H9 (cell line): ENCODE data around the gene DPF1. TPM values are rescaled to one million over a fixed set of nuclear protein-coding genes. Genes with fewer than 3 reads are reported as not detected.

Experiments used
- DNase-seq: peaks from one replicate; pipeline ENCODE4 v3.0.0-alpha.2; 2017
- H2AFZ ChIP-seq: one replicate; pipeline ENCODE4 v1.6.1; 2013; ENCODE audit warnings: mild to moderate bottlenecking, low read length, control low read depth, moderate library complexity
- H2AK5ac ChIP-seq: 2 replicates; pipeline ENCODE4 v1.6.1; 2013; ENCODE audit warnings: low read length, control low read depth, mixed read lengths; ENCODE audit not compliant: insufficient read length
- H2BK120ac ChIP-seq: one replicate; pipeline ENCODE4 v1.6.1; 2013; ENCODE audit warnings: low read depth, mild to moderate bottlenecking, low read length, control low read depth, inconsistent platforms; ENCODE audit not compliant: poor library complexity, severe bottlenecking
- H2BK12ac ChIP-seq: 2 replicates; pipeline ENCODE4 v1.6.1; 2013; ENCODE audit warnings: low read length, control low read depth, mixed read lengths, low read depth; ENCODE audit not compliant: insufficient read length
- H2BK15ac ChIP-seq: 2 replicates; pipeline ENCODE4 v1.6.1; 2013; ENCODE audit warnings: low read depth, low read length, control low read depth
- H2BK20ac ChIP-seq: one replicate; pipeline ENCODE4 v1.6.1; 2013; ENCODE audit warnings: low read depth, mild to moderate bottlenecking, low read length, control low read depth, inconsistent platforms; ENCODE audit not compliant: poor library complexity, severe bottlenecking
- H2BK5ac ChIP-seq: 2 replicates; pipeline ENCODE4 v1.6.1; 2013; ENCODE audit warnings: low read length, control low read depth, mixed read lengths; ENCODE audit not compliant: insufficient read length
- H3K14ac ChIP-seq: 2 replicates; pipeline ENCODE4 v1.6.1; 2013; ENCODE audit warnings: low read length, control low read depth; ENCODE audit not compliant: insufficient read depth
- H3K18ac ChIP-seq: 2 replicates; pipeline ENCODE4 v1.6.1; 2013; ENCODE audit warnings: low read depth, mild to moderate bottlenecking, mixed read lengths, low read length, control low read depth; ENCODE audit not compliant: insufficient read length
- H3K23ac ChIP-seq: 2 replicates; pipeline ENCODE4 v1.6.1; 2013; ENCODE audit warnings: low read length, control low read depth, mixed read lengths, low read depth; ENCODE audit not compliant: insufficient read length
- H3K23me2 ChIP-seq: 2 replicates; pipeline ENCODE4 v1.6.1; 2013; ENCODE audit warnings: low read depth, mild to moderate bottlenecking, mixed read lengths, low read length, control low read depth; ENCODE audit not compliant: insufficient read length, poor library complexity, severe bottlenecking
- H3K27ac ChIP-seq: 2 replicates; pipeline ENCODE4 v1.5.1; 2013; ENCODE audit warnings: low read length, control low read depth, mixed read lengths, low read depth; ENCODE audit not compliant: insufficient read length
- H3K27me3 ChIP-seq: 2 replicates; pipeline ENCODE4 v1.6.1; 2013; ENCODE audit warnings: low read length, control low read depth, inconsistent platforms; ENCODE audit not compliant: insufficient read depth
- H3K4ac ChIP-seq: 2 replicates; pipeline ENCODE4 v1.6.1; 2013; ENCODE audit warnings: low read depth, mild to moderate bottlenecking, control low read depth, inconsistent platforms, low read length, moderate library complexity
- H3K4me1 ChIP-seq: 2 replicates; pipeline ENCODE4 v1.6.1; 2013; ENCODE audit warnings: low read length, control low read depth, inconsistent platforms; ENCODE audit not compliant: insufficient read depth
- H3K4me2 ChIP-seq: 2 replicates; pipeline ENCODE4 v1.6.1; 2013; ENCODE audit warnings: low read length, control low read depth, mixed read lengths; ENCODE audit not compliant: insufficient read length, insufficient read depth
- H3K56ac ChIP-seq: 2 replicates; pipeline ENCODE4 v1.6.1; 2013; ENCODE audit warnings: low read depth, mild to moderate bottlenecking, mixed read lengths, low read length, control low read depth; ENCODE audit not compliant: insufficient read length
- H3K79me1 ChIP-seq: 2 replicates; pipeline ENCODE4 v1.6.1; 2013; ENCODE audit warnings: low read depth, mild to moderate bottlenecking, moderate library complexity, low read length, control low read depth, inconsistent platforms; ENCODE audit not compliant: insufficient read depth, poor library complexity, severe bottlenecking
- H3K79me2 ChIP-seq: 2 replicates; pipeline ENCODE4 v1.6.1; 2013; ENCODE audit warnings: low read length, control low read depth, inconsistent platforms; ENCODE audit not compliant: insufficient read depth
- H3K9ac ChIP-seq: 2 replicates; pipeline ENCODE4 v1.6.1; 2013; ENCODE audit warnings: low read length, control low read depth, mixed read lengths; ENCODE audit not compliant: insufficient read length; ENCODE audit errors: extremely low read depth
- H3K9me3 ChIP-seq: one replicate; pipeline ENCODE4 v1.6.1; 2013; ENCODE audit warnings: low read depth, low read length, inconsistent platforms; ENCODE audit not compliant: control insufficient read depth
- H3T11ph ChIP-seq: one replicate; pipeline ENCODE4 v1.6.1; 2013; ENCODE audit warnings: mild to moderate bottlenecking, low read length, control low read depth, inconsistent platforms
- H4K20me1 ChIP-seq: one replicate; pipeline ENCODE4 v1.6.1; 2013; ENCODE audit not compliant: control insufficient read depth, insufficient read length, insufficient read depth
- H4K5ac ChIP-seq: 2 replicates; pipeline ENCODE4 v1.6.1; 2013; ENCODE audit warnings: low read depth, mild to moderate bottlenecking, mixed read lengths, low read length, control low read depth; ENCODE audit not compliant: insufficient read length
- H4K8ac ChIP-seq: replicated peaks from 2 replicates; pipeline ENCODE4 v1.6.1; 2013; ENCODE audit warnings: low read length, control low read depth, mixed read lengths, low read depth; ENCODE audit not compliant: insufficient read length
- H4K91ac ChIP-seq: 2 replicates; pipeline ENCODE4 v1.6.1; 2013; ENCODE audit warnings: low read depth, mild to moderate bottlenecking, moderate library complexity, mixed read lengths, low read length, control low read depth; ENCODE audit not compliant: insufficient read length
- H3K27ac Mint-ChIP-seq, 3 experiments: 2 replicates in 2 of 3; 3 replicates in 1 of 3; pipeline ENCODE4 v1.8.0; 2020 to 2021; ENCODE audit warnings: mixed read lengths in 3 of 3, mild to moderate bottlenecking in 1 of 3, moderate library complexity in 1 of 3
- H3K27me3 Mint-ChIP-seq: 2 replicates; pipeline ENCODE4 v1.8.0; 2021; ENCODE audit warnings: low read depth, mild to moderate bottlenecking, moderate library complexity, mixed read lengths
- H3K36me3 Mint-ChIP-seq, 3 experiments: 2 replicates in 2 of 3; 3 replicates in 1 of 3; pipeline ENCODE4 v1.8.0; 2020 to 2021; ENCODE audit warnings: low read depth in 3 of 3, mixed read lengths in 3 of 3; ENCODE audit not compliant: insufficient read depth in 1 of 3
- H3K4me1 Mint-ChIP-seq, 2 experiments: 2 replicates each; pipeline ENCODE4 v1.8.0; 2020; ENCODE audit warnings: mixed read lengths in 2 of 2
- H3K4me3 Mint-ChIP-seq, 2 experiments: 2 replicates in 1 of 2; 3 replicates in 1 of 2; pipeline ENCODE4 v1.8.0; 2020 to 2021; ENCODE audit warnings: mild to moderate bottlenecking in 2 of 2, mixed read lengths in 2 of 2, moderate library complexity in 1 of 2
- H3K9me3 Mint-ChIP-seq, 2 experiments: 2 replicates in 1 of 2; 3 replicates in 1 of 2; pipeline ENCODE4 v1.8.0; 2020; ENCODE audit warnings: mild to moderate bottlenecking in 2 of 2, mixed read lengths in 2 of 2, moderate library complexity in 1 of 2
- WGBS: extraction: QIAGEN DNeasy Blood & Tissue Kit; methylation state at CpG from one replicate; pipeline ENCODE4 v1.1.7; 2013; ENCODE audit warnings: missing lambda C conversion rate, low lambda C conversion rate, mixed read lengths; ENCODE audit not compliant: insufficient read length; ENCODE audit errors: extremely low coverage; 5-methylcytosine and 5-hydroxymethylcytosine counted together
- total RNA-seq: library from RNA; stranded (reverse); gene quantifications from 2 replicates; pipeline ENCODE4 v1.2.1, GENCODE V29; 2021
- TF ChIP-seq, protein P1 (sequence below): fragments of 200-600 bp; sonication (generic); conservative IDR thresholded peaks from 3 replicates; pipeline ENCODE4 v1.8.0; 2021; ENCODE audit warnings: antibody characterized with exemption, mild to moderate bottlenecking

Gene DPF1
- total RNA-seq, 1 experiment from 2014 or later: 12.0 TPM

DNA sequence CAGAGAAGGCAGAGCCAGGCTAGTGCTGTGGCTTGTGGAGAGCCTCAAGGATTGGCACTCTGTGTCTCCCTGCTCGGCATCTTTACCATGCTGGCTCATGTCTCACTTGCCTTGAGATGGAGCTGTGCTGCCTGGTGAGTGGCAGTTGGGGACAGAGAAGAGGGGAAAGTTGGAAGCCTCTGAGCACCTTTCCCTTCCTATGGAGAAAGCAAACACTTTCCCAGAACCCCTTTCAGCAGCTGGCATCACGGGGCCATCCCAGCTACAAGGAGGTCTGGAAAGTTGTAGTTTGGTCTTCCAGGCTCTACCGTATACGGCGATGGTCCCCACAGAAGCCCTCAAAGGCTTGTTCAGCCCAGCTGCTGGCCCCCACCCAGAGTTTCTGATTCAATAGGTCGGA is 58.7 kb downstream of the DPF1 start:
- H4K5ac ChIP-seq: no peak overlapping the region
- H4K20me1 ChIP-seq: no peaks in the 10 kb centered on the region
- no peak overlapping the region for H3K23ac ChIP-seq
- no peak overlapping the region for H3K27ac ChIP-seq
- WGBS: no CpG with 5 or more reads among the region's 6 CpGs
- H3K9ac ChIP-seq: no peak overlapping the region
- H2BK5ac ChIP-seq: no peak overlapping the region
- no peaks in the 10 kb centered on the region for H3K27me3 Mint-ChIP-seq
- peaks cover 38 to 64% (median 49%) of the 10 kb centered on the region in 3 experiments for H3K36me3 Mint-ChIP-seq
- peaks cover 15 to 21% of the 10 kb centered on the region in 2 experiments for H3K4me1 Mint-ChIP-seq
- H3K9me3 Mint-ChIP-seq: peaks cover 8 to 18% of the 10 kb centered on the region in 2 experiments
- no peak for DNase-seq
- H2BK20ac ChIP-seq: no peak overlapping the region
- no peak overlapping the region for H3K4me2 ChIP-seq
- H4K8ac ChIP-seq: no peak overlapping the region
- H2AK5ac ChIP-seq: no peak overlapping the region
- H3K4me3 Mint-ChIP-seq: no peak overlapping the region
- no peak overlapping the region for H3K18ac ChIP-seq
- no peak overlapping the region; a peak in 1 of 7 replicates for H3K27ac Mint-ChIP-seq
- H2BK12ac ChIP-seq: no peak overlapping the region
- no peak overlapping the region for H4K91ac ChIP-seq
- no peak overlapping the region for H3T11ph ChIP-seq
- no peak overlapping the region for H2AFZ ChIP-seq
- no peaks in the 10 kb centered on the region for H3K79me2 ChIP-seq
- H2BK120ac ChIP-seq: no peak overlapping the region
- no peaks in the 10 kb centered on the region for H3K79me1 ChIP-seq
- no peak overlapping the region for H3K56ac ChIP-seq
- H3K27me3 ChIP-seq: no peaks in the 10 kb centered on the region
- H2BK15ac ChIP-seq: no peak overlapping the region
- peaks cover 2% of the 10 kb centered on the region; the same call in 1 of the 2 replicates for H3K4me1 ChIP-seq
- peaks cover 12% of the 10 kb centered on the region for H3K9me3 ChIP-seq
- no peaks in the 10 kb centered on the region for H3K23me2 ChIP-seq
- no peak overlapping the region for H3K14ac ChIP-seq
- H3K4ac ChIP-seq: no peak overlapping the region
- TF ChIP-seq, protein P1, sequence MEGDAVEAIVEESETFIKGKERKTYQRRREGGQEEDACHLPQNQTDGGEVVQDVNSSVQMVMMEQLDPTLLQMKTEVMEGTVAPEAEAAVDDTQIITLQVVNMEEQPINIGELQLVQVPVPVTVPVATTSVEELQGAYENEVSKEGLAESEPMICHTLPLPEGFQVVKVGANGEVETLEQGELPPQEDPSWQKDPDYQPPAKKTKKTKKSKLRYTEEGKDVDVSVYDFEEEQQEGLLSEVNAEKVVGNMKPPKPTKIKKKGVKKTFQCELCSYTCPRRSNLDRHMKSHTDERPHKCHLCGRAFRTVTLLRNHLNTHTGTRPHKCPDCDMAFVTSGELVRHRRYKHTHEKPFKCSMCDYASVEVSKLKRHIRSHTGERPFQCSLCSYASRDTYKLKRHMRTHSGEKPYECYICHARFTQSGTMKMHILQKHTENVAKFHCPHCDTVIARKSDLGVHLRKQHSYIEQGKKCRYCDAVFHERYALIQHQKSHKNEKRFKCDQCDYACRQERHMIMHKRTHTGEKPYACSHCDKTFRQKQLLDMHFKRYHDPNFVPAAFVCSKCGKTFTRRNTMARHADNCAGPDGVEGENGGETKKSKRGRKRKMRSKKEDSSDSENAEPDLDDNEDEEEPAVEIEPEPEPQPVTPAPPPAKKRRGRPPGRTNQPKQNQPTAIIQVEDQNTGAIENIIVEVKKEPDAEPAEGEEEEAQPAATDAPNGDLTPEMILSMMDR: no peak
